Measurements from ENCODE around the gene IDUA.

- no peak for TF ChIP-seq CTCF (IDR thresholded peaks at IDR 0.05; ENCODE audit: low read depth, low read length, missing input control)
- TF ChIP-seq RXRA (IDR thresholded peaks at IDR 0.05): no peak
- TF ChIP-seq HNF4A (conservative IDR thresholded peaks at IDR 0.05): no peak
Observed at GRCh38 chr4:989722-990471, 3.1 kb downstream of the IDUA start.

Measured in liver (tissue), 3 donors.